DOHH2 (cell line): Measurements from ENCODE around the gene FBXW9.

Experiments
- H3F3A ChIP-seq: fragments of 200-600 bp; sonication (generic), shearing (Covaris generic); 2 replicates; pipeline ENCODE4 v1.6.0; 2016; ENCODE audit warnings: antibody characterized with exemption, mild to moderate bottlenecking; ENCODE audit not compliant: control insufficient read depth, insufficient read depth
- H3K27ac ChIP-seq: fragments of 200-600 bp; sonication (generic); 2 replicates; pipeline ENCODE4 v1.5.1; 2014; ENCODE audit warnings: low read depth, mild to moderate bottlenecking, low read length, moderate library complexity
- H3K27me3 ChIP-seq: fragments of 200-600 bp; sonication (generic); 2 replicates; pipeline ENCODE4 v1.6.1; 2014; ENCODE audit warnings: mild to moderate bottlenecking, low read length, mixed read lengths; ENCODE audit not compliant: control insufficient read depth
- H3K36me3 ChIP-seq: fragments of 200-600 bp; sonication (generic); 2 replicates; pipeline ENCODE4 v1.6.1; 2014; ENCODE audit warnings: mild to moderate bottlenecking, low read length, moderate library complexity, mixed read lengths; ENCODE audit not compliant: control insufficient read depth
- H3K4me1 ChIP-seq: fragments of 200-600 bp; sonication (generic); 2 replicates; pipeline ENCODE4 v1.6.1; 2014; ENCODE audit warnings: mild to moderate bottlenecking, low read length, mixed read lengths; ENCODE audit not compliant: control insufficient read depth
- H3K4me2 ChIP-seq: fragments of 200-600 bp; sonication (generic); 2 replicates; pipeline ENCODE4 v1.6.0; 2014; ENCODE audit warnings: mild to moderate bottlenecking, low read length, moderate library complexity
- H3K4me3 ChIP-seq: fragments of 200-600 bp; sonication (generic); 2 replicates; pipeline ENCODE4 v1.5.1; 2014; ENCODE audit warnings: mild to moderate bottlenecking, low read length, mixed read lengths
- H3K79me2 ChIP-seq: fragments of 200-600 bp; sonication (generic); 2 replicates; pipeline ENCODE4 v1.6.1; 2014; ENCODE audit warnings: mild to moderate bottlenecking, low read length, mixed read lengths; ENCODE audit not compliant: control insufficient read depth
- H3K9me2 ChIP-seq: fragments of 200-600 bp; sonication (generic); replicated peaks from 2 replicates; pipeline ENCODE4 v1.6.1; 2014; ENCODE audit warnings: mild to moderate bottlenecking, low read length, mixed read lengths; ENCODE audit not compliant: control insufficient read depth
- H3K9me3 ChIP-seq: fragments of 200-600 bp; sonication (generic); 2 replicates; pipeline ENCODE4 v1.6.1; 2014; ENCODE audit warnings: antibody characterized with exemption, low read length, mixed read lengths; ENCODE audit not compliant: control insufficient read depth, insufficient read depth
- H4K20me1 ChIP-seq: fragments of 200-600 bp; sonication (generic); 2 replicates; pipeline ENCODE4 v1.6.0; 2014; ENCODE audit warnings: low read depth, mild to moderate bottlenecking, antibody characterized with exemption, low read length, moderate library complexity; ENCODE audit not compliant: control insufficient read depth, insufficient read depth
- EZH2phosphoT487 ChIP-seq: fragments of 200-600 bp; sonication (generic); IDR thresholded peaks from 2 replicates; pipeline ENCODE4 v1.6.1; 2017; ENCODE audit warnings: borderline replicate concordance, mild to moderate bottlenecking, antibody characterized with exemption, low read length, moderate library complexity, mixed read lengths
- TF ChIP-seq, protein P1 (sequence below): fragments of 200-600 bp; sonication (generic); IDR thresholded peaks from one replicate; pipeline ENCODE4 v1.5.1; 2014; ENCODE audit warnings: antibody characterized with exemption, mild to moderate bottlenecking, low read depth, low read length; ENCODE audit not compliant: poor library complexity, severe bottlenecking

The FBXW9 gene

GRCh38 chr19:12676928-12677327 lies 19.5 kb downstream of the FBXW9 start:
- Histone ChIP-seq H3K9me2 (no peaks in the 10 kb centered on the region), H3K27me3 (no peaks in the 10 kb centered on the region), H3K9me3 (no peaks in the 10 kb centered on the region), H3K79me2 (peaks cover 36% of the 10 kb centered on the region), H3K4me2 (no peak overlapping the region), H3K36me3 (peaks cover 70% of the 10 kb centered on the region), H3K4me1 (peaks cover 4% of the 10 kb centered on the region), H3K27ac (no peak overlapping the region), H4K20me1 (peaks cover 9% of the 10 kb centered on the region; the same call in 1 of the 2 replicates), H3K4me3 (no peak overlapping the region), H3F3A (peaks cover 4% of the 10 kb centered on the region)
- no peak for TF ChIP-seq EZH2phosphoT487
- TF ChIP-seq, protein P1, sequence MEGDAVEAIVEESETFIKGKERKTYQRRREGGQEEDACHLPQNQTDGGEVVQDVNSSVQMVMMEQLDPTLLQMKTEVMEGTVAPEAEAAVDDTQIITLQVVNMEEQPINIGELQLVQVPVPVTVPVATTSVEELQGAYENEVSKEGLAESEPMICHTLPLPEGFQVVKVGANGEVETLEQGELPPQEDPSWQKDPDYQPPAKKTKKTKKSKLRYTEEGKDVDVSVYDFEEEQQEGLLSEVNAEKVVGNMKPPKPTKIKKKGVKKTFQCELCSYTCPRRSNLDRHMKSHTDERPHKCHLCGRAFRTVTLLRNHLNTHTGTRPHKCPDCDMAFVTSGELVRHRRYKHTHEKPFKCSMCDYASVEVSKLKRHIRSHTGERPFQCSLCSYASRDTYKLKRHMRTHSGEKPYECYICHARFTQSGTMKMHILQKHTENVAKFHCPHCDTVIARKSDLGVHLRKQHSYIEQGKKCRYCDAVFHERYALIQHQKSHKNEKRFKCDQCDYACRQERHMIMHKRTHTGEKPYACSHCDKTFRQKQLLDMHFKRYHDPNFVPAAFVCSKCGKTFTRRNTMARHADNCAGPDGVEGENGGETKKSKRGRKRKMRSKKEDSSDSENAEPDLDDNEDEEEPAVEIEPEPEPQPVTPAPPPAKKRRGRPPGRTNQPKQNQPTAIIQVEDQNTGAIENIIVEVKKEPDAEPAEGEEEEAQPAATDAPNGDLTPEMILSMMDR, result no peak

DNA sequence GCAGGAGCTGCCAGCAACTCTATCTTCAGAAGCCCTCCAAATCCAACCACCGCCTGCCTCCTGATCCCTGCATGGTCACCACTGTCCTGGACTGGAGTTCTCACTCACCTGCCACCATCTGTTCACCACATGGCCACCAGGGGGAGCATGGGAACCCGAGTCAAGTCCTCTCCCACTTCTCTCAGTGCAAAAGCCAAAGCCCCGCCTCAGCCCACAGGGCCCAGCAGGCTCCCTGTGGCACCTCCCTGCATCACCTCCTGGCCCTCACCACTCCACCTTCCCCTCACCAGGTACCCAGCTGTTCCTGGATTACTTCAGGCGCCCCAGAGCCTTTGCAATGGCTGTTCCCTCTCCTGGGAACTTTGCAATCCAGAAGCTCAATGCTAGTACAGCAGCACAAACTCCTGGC lies 20.0 kb downstream of the FBXW9 start:
- H3K4me1 ChIP-seq, result peaks cover 4% of the 10 kb centered on the region; the same call in 1 of the 2 replicates
- TF ChIP-seq EZH2phosphoT487, result no peak
- TF ChIP-seq, protein P1, result peak; percentile 94
- H3K36me3 ChIP-seq, result peaks cover 72% of the 10 kb centered on the region
- no peaks in the 10 kb centered on the region for H3K9me2 ChIP-seq
- no peaks in the 10 kb centered on the region for H3K27me3 ChIP-seq
- H3K79me2 ChIP-seq, result peaks cover 38% of the 10 kb centered on the region
- no peak overlapping the region for H3K4me2 ChIP-seq
- H3F3A ChIP-seq, result peaks cover 2% of the 10 kb centered on the region
- peaks cover 9% of the 10 kb centered on the region; the same call in 1 of the 2 replicates for H4K20me1 ChIP-seq
- H3K4me3 ChIP-seq, result no peak overlapping the region
- H3K27ac ChIP-seq, result no peak overlapping the region
- no peaks in the 10 kb centered on the region for H3K9me3 ChIP-seq

DNA sequence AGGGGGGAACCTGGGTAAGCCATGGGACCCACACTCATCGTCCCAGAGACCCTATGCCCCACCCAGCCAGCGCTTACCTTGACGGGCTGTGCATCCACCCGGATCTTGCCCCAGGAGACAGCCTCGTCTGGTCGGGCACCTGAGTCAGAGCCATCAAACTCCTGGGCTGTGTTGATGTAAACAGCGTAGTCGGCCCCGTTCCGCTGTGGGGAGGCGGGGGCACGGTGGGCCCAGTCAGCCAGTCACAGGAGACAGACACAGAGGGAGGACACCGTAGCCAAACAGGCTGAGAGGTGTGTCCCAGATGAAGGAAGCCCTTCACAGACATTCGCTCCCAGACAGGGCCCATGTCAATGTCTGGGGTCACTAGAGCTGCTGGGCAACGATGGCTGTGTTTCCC lies 20.5 kb downstream of the FBXW9 start:
- H3K36me3 ChIP-seq, result peaks cover 70% of the 10 kb centered on the region
- peaks cover 9% of the 10 kb centered on the region; the same call in 1 of the 2 replicates for H4K20me1 ChIP-seq
- no peaks in the 10 kb centered on the region for H3F3A ChIP-seq
- H3K9me2 ChIP-seq, result no peaks in the 10 kb centered on the region
- no peak overlapping the region for H3K27ac ChIP-seq
- no peaks in the 10 kb centered on the region for H3K9me3 ChIP-seq
- peaks cover 33% of the 10 kb centered on the region for H3K79me2 ChIP-seq
- H3K4me1 ChIP-seq, result peaks cover 4% of the 10 kb centered on the region; the same call in 1 of the 2 replicates
- TF ChIP-seq, protein P1, result no peak
- TF ChIP-seq EZH2phosphoT487, result no peak
- no peak overlapping the region for H3K4me3 ChIP-seq
- H3K27me3 ChIP-seq, result no peaks in the 10 kb centered on the region
- H3K4me2 ChIP-seq, result no peak overlapping the region
